IMR-90 (cell line): ENCODE measurements around the gene SYTL2. TPM values are rescaled to one million over a fixed set of nuclear protein-coding genes. Genes with fewer than 3 reads are reported as not detected.

Experiments
- ATAC-seq: fragments of 200-7000 bp; cut with Tn5 transposase; 2 replicates; pipeline ENCODE4 v1.9.1; 2020; ENCODE audit warnings: low read depth, mild to moderate bottlenecking, moderate library complexity
- BruUV-seq: library from RNA; stranded (reverse); fragments of 400-500 nt; replicated peaks from 2 replicates; lab custom pipeline; 2021; lab: Mats Ljungman, UMichigan
- CTCF ChIA-PET: fragments of 300-600 bp; formaldehyde crosslinking; extraction: SDS; loops from one replicate; lab custom pipeline; 2021; ENCODE audit warnings: antibody characterized with exemption; lab: Yijun Ruan, JAX
- POLR2A ChIA-PET: fragments of 300-600 bp; sonication (Branson Sonifier 250); formaldehyde crosslinking; loops from one replicate; lab custom pipeline; 2022; ENCODE audit warnings: antibody characterized with exemption; ENCODE audit not compliant: unreplicated experiment; lab: Charles Lee
- DNase-seq: peaks from one replicate; pipeline ENCODE4 v3.0.0; 2013
- H2AFZ ChIP-seq: replicated peaks from 2 replicates; pipeline ENCODE3; 2013; ENCODE audit warnings: low read length, mild to moderate bottlenecking; ENCODE audit not compliant: poor library complexity
- H2AK5ac ChIP-seq: 2 replicates; pipeline ENCODE4 v1.6.1; 2013; ENCODE audit warnings: low read depth, low read length, inconsistent platforms
- H2AK9ac ChIP-seq: replicated peaks from 2 replicates; pipeline ENCODE3; 2013; ENCODE audit warnings: mild to moderate bottlenecking, low read depth, low read length, moderate library complexity; ENCODE audit not compliant: poor library complexity
- H2BK120ac ChIP-seq: 2 replicates; pipeline ENCODE4 v1.6.1; 2013; ENCODE audit warnings: low read depth, low read length, inconsistent platforms
- H2BK15ac ChIP-seq: 3 replicates; pipeline ENCODE4 v1.6.1; 2013; ENCODE audit warnings: low read depth, low read length, inconsistent platforms
- H2BK20ac ChIP-seq: 2 replicates; pipeline ENCODE4 v1.6.1; 2013; ENCODE audit warnings: low read depth, mild to moderate bottlenecking, inconsistent platforms, low read length, moderate library complexity
- H2BK5ac ChIP-seq: 2 replicates; pipeline ENCODE4 v1.6.1; 2013; ENCODE audit warnings: mild to moderate bottlenecking, low read depth, low read length, inconsistent platforms; ENCODE audit not compliant: poor library complexity, severe bottlenecking
- H3K14ac ChIP-seq: replicated peaks from 2 replicates; pipeline ENCODE4 v1.6.1; 2013; ENCODE audit warnings: low read depth, low read length, inconsistent platforms
- H3K18ac ChIP-seq: 2 replicates; pipeline ENCODE4 v1.6.1; 2013; ENCODE audit warnings: low read depth, low read length, control low read depth
- H3K23ac ChIP-seq: 2 replicates; pipeline ENCODE4 v1.6.1; 2013; ENCODE audit warnings: low read depth, low read length, inconsistent platforms
- H3K27ac ChIP-seq: 2 replicates; pipeline ENCODE4 v1.5.1; 2013; ENCODE audit warnings: mild to moderate bottlenecking, control low read depth, low read length; ENCODE audit not compliant: insufficient read depth
- H3K27me3 ChIP-seq: 2 replicates; pipeline ENCODE4 v1.6.1; 2013; ENCODE audit warnings: low read length; ENCODE audit not compliant: control insufficient read depth, insufficient read depth
- H3K36me3 ChIP-seq: 2 replicates; pipeline ENCODE4 v1.6.1; 2013; ENCODE audit warnings: low read length, mixed read lengths; ENCODE audit not compliant: control insufficient read depth, insufficient read depth
- H3K4ac ChIP-seq: 2 replicates; pipeline ENCODE4 v1.6.1; 2013; ENCODE audit warnings: low read depth, low read length, inconsistent platforms
- H3K4me1 ChIP-seq: 2 replicates; pipeline ENCODE4 v1.6.1; 2013; ENCODE audit warnings: low read length, mixed read lengths; ENCODE audit not compliant: control insufficient read depth, insufficient read depth
- H3K4me2 ChIP-seq: 2 replicates; pipeline ENCODE4 v1.6.1; 2013; ENCODE audit warnings: low read depth, mild to moderate bottlenecking, control low read depth, low read length, moderate library complexity
- H3K4me3 ChIP-seq: 2 replicates; pipeline ENCODE4 v1.5.1; 2013; ENCODE audit warnings: low read depth, mild to moderate bottlenecking, control low read depth, low read length, moderate library complexity; ENCODE audit not compliant: insufficient read depth
- H3K56ac ChIP-seq: 2 replicates; pipeline ENCODE4 v1.6.1; 2013; ENCODE audit warnings: low read length, inconsistent platforms; ENCODE audit not compliant: insufficient read depth; ENCODE audit errors: extremely low read depth
- H3K79me1 ChIP-seq, 2 experiments: 2 replicates each; pipeline ENCODE4 v1.6.1; 2013; ENCODE audit warnings: low read length in 2 of 2, inconsistent platforms in 1 of 2, low read depth in 1 of 2
- H3K9ac ChIP-seq: 2 replicates; pipeline ENCODE4 v1.6.1; 2013; ENCODE audit warnings: low read depth, low read length, control low read depth
- H3K9me1 ChIP-seq: 2 replicates; pipeline ENCODE4 v1.6.1; 2013; ENCODE audit warnings: low read length, inconsistent platforms; ENCODE audit not compliant: insufficient read depth
- H3K9me3 ChIP-seq: 2 replicates; pipeline ENCODE4 v1.6.1; 2013; ENCODE audit warnings: low read length; ENCODE audit not compliant: control insufficient read depth, insufficient read depth
- H4K20me1 ChIP-seq: 2 replicates; pipeline ENCODE4 v1.6.1; 2013; ENCODE audit warnings: low read length, inconsistent platforms; ENCODE audit not compliant: insufficient read depth
- H4K5ac ChIP-seq: 2 replicates; pipeline ENCODE4 v1.6.1; 2013; ENCODE audit warnings: mild to moderate bottlenecking, low read depth, low read length, control low read depth
- H4K8ac ChIP-seq, 2 experiments: 2 replicates each; pipeline ENCODE4 v1.6.1; 2013; ENCODE audit warnings: low read depth in 2 of 2, low read length in 2 of 2, control low read depth in 1 of 2, inconsistent platforms in 1 of 2
- H4K91ac ChIP-seq: 2 replicates; pipeline ENCODE4 v1.6.1; 2013; ENCODE audit warnings: low read depth, low read length, inconsistent platforms; ENCODE audit not compliant: insufficient read depth
- BHLHE40 ChIP-seq: fragments of 150-350 bp; IDR thresholded peaks from 2 replicates; pipeline ENCODE4 v1.6.1; 2016; ENCODE audit warnings: mild to moderate bottlenecking, low read depth, low read length
- CEBPB ChIP-seq: IDR thresholded peaks from 2 replicates; pipeline ENCODE4 v1.6.1; 2012; ENCODE audit warnings: low read depth, low read length, improper control_type of control experiment
- CHD1 ChIP-seq: IDR thresholded peaks from 2 replicates; pipeline ENCODE4 v1.6.1; 2012; ENCODE audit warnings: low read depth, low read length, improper control_type of control experiment
- FOS ChIP-seq: fragments of 150-350 bp; IDR thresholded peaks from 2 replicates; pipeline ENCODE4 v1.6.1; 2016; ENCODE audit warnings: low read depth, low read length
- MAFK ChIP-seq: IDR thresholded peaks from 2 replicates; pipeline ENCODE4 v1.6.1; 2012; ENCODE audit warnings: low read depth, low read length, improper control_type of control experiment
- MAZ ChIP-seq: IDR thresholded peaks from 2 replicates; pipeline ENCODE4 v1.6.1; 2012; ENCODE audit warnings: low read depth, mild to moderate bottlenecking, low read length, improper control_type of control experiment, moderate library complexity, borderline replicate concordance
- MXI1 ChIP-seq: IDR thresholded peaks from 2 replicates; pipeline ENCODE4 v1.6.1; 2012; ENCODE audit warnings: low read depth, mild to moderate bottlenecking, low read length, moderate library complexity, borderline replicate concordance
- NFE2L2 ChIP-seq: fragments of 150-350 bp; IDR thresholded peaks from 2 replicates; pipeline ENCODE4 v1.6.1; 2016; ENCODE audit warnings: low read depth, mild to moderate bottlenecking, low read length
- POLR2A ChIP-seq: IDR thresholded peaks from 2 replicates; pipeline ENCODE4 v1.6.1; 2012; ENCODE audit warnings: mild to moderate bottlenecking, low read depth, low read length
- RCOR1 ChIP-seq: IDR thresholded peaks from 2 replicates; pipeline ENCODE4 v1.6.1; 2012; ENCODE audit warnings: mild to moderate bottlenecking, low read length, improper control_type of control experiment; ENCODE audit not compliant: insufficient replicate concordance
- RFX5 ChIP-seq: IDR thresholded peaks from 2 replicates; pipeline ENCODE4 v1.8.0; 2012; ENCODE audit warnings: low read depth, mild to moderate bottlenecking, low read length, moderate library complexity
- SMC3 ChIP-seq: fragments of 150-350 bp; IDR thresholded peaks from 2 replicates; pipeline ENCODE4 v1.6.1; 2016; ENCODE audit warnings: low read depth, mild to moderate bottlenecking, antibody characterized with exemption, low read length, moderate library complexity
- WGBS, 2 experiments: methylation state at CpG; one replicate each; pipeline versions ENCODE4 v1.1.5 to v1.1.7; 2013; ENCODE audit warnings: missing lambda C conversion rate in 2 of 2; ENCODE audit not compliant: insufficient read length in 1 of 2; ENCODE audit errors: extremely low coverage in 2 of 2; 5-methylcytosine and 5-hydroxymethylcytosine counted together
- dilution Hi-C: fragments of 300-500 bp; cut with HindIII; formaldehyde crosslinking; loops from one replicate; pipeline ENCODE4 v1.14.3; 2018; ENCODE audit warnings: low sequenced_read_pairs; ENCODE audit not compliant: unreplicated experiment
- in situ Hi-C: fragments of 300-500 bp; cut with MboI; formaldehyde crosslinking; loops from 3 replicates; pipeline ENCODE4 v1.14.3; 2019; ENCODE audit warnings: low sequenced_read_pairs, inconsistent platforms, mixed read lengths
- intact Hi-C: fragments of 100-400 bp; cut with micrococcal nuclease; formaldehyde crosslinking; loops from 2 replicates; pipeline ENCODE4 v1.10.0; 2022
- polyA plus RNA-seq, 3 experiments: library from polyadenylated mRNA; depleted of rRNA; stranded (reverse); fragments of >200 nt; gene quantifications; 2 replicates each; pipeline ENCODE4 v1.2.3, GENCODE V29; 2012; ENCODE audit warnings: low replicate concordance in 1 of 3
- total RNA-seq: library from RNA; depleted of rRNA; stranded (reverse); fragments of >200 nt; gene quantifications from 2 replicates; pipeline ENCODE4 v1.2.3, GENCODE V29; 2012
- TF ChIP-seq, protein P1 (sequence below): fragments of 150-350 bp; IDR thresholded peaks from 2 replicates; pipeline ENCODE4 v1.6.1; 2016; ENCODE audit warnings: low read depth, mild to moderate bottlenecking, low read length, moderate library complexity, borderline replicate concordance
- TF ChIP-seq, protein P2 (sequence below): conservative IDR thresholded peaks from 2 replicates; pipeline ENCODE4 v1.5.1; 2012; ENCODE audit warnings: mild to moderate bottlenecking, low read depth, low read length, improper control_type of control experiment
- TF ChIP-seq, protein P3 (sequence below): fragments of 150-350 bp; IDR thresholded peaks from 2 replicates; pipeline ENCODE4 v1.6.1; 2017; ENCODE audit warnings: mild to moderate bottlenecking, antibody characterized with exemption, low read length, low read depth

The SYTL2 gene
- total and polyA plus RNA-seq, 2 of the 4 experiments (the other 2 are of a cell fraction), result 45.2 to 70.0 TPM

DNA sequence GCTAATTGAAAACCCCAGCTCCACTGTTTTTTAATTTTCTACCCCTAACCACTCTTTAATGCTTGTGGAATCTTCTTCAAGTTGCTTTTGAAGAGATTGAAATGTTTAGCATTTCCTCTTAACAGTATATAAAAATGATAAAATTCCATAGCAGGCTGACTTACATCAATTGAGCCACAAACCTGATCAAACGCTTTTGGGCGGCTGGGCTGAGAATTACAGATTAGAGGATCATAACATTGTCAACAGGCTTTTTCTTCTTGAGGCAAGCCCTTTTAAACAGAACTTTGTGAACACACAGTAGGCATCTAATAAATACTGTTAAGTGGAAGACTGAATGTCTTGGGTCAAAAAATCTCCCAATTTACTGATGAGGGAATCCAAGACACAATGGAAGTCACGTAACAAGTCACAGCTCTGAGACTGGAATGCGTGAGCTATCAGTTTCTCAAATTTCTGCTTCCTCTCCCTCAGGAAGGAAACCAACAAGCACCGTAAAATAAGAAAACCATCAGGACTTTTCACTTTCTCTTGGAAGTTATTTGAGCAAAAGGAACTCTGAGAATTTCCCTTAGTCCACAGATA lies 75.0 kb downstream of the SYTL2 start:
- H3K4me2 ChIP-seq, result peak overlapping the region; percentile 69; the same call in 1 of the 2 replicates
- intact Hi-C loops (no loop called here), dilution Hi-C loops (no loop called here), in situ Hi-C loops (no loop called here)
- peak overlapping the region; percentile 41; the same call in 1 of the 2 replicates for H3K23ac ChIP-seq
- 40% methylated on average over 3 of the region's 5 CpGs; no CpG with 5 or more reads in 1 of the 2 experiments for WGBS, 2 experiments
- no peak overlapping the region for H4K91ac ChIP-seq
- no peaks in the 10 kb centered on the region for H3K9me3 ChIP-seq
- peak overlapping the region; percentile 9; the same call in 1 of the 2 replicates for H3K27ac ChIP-seq
- peaks cover 4% of the 10 kb centered on the region; the same call in 1 of the 2 replicates for H3K4me1 ChIP-seq
- H2BK15ac ChIP-seq, result 0 out of 3 replicates have a peak overlapping the region, but pooled peaks have one; percentile 70
- H2AK5ac ChIP-seq, result no peak overlapping the region
- peaks cover 7% of the 10 kb centered on the region for H3K9me1 ChIP-seq
- POLR2A ChIA-PET, result no interaction called here
- peak overlapping the region; percentile 91 for H4K5ac ChIP-seq
- peaks cover 4% of the 10 kb centered on the region; the same call in 1 of the 2 replicates for H3K36me3 ChIP-seq
- peak overlapping the region; percentile 57 for H2BK5ac ChIP-seq
- peak overlapping the region; percentile 2; the same call in 1 of the 2 replicates for H2BK120ac ChIP-seq
- no peaks in the 10 kb centered on the region for H3K79me1 ChIP-seq
- H4K8ac ChIP-seq, result peak overlapping the region in 1 of 2 experiments; percentile 8; a peak in 1 of 4 replicates
- ATAC-seq (peak; percentile 38; the same call in 1 of the 2 replicates), DNase-seq (no peak)
- no peak overlapping the region for H2AFZ ChIP-seq
- no peak overlapping the region for H3K9ac ChIP-seq
- no TSS peak for BruUV-seq
- no peak overlapping the region for H2AK9ac ChIP-seq
- no peak overlapping the region for H3K4ac ChIP-seq
- no peak overlapping the region for H3K56ac ChIP-seq
- no peak overlapping the region for H2BK20ac ChIP-seq
- H3K14ac ChIP-seq, result no peak overlapping the region
- H3K18ac ChIP-seq, result peak overlapping the region; percentile 77
- no peaks in the 10 kb centered on the region for H4K20me1 ChIP-seq
- no peaks in the 10 kb centered on the region for H3K27me3 ChIP-seq
- H3K4me3 ChIP-seq, result no peak overlapping the region
- CTCF ChIA-PET, result interaction anchor here (1.5 kb wide), 1 partner anchor 39 kb away, joined by 3 read pairs; no protein-coding TSS in a partner anchor
- no peak for TF ChIP-seq RFX5
- no peak for TF ChIP-seq NFE2L2
- TF ChIP-seq, protein P1, sequence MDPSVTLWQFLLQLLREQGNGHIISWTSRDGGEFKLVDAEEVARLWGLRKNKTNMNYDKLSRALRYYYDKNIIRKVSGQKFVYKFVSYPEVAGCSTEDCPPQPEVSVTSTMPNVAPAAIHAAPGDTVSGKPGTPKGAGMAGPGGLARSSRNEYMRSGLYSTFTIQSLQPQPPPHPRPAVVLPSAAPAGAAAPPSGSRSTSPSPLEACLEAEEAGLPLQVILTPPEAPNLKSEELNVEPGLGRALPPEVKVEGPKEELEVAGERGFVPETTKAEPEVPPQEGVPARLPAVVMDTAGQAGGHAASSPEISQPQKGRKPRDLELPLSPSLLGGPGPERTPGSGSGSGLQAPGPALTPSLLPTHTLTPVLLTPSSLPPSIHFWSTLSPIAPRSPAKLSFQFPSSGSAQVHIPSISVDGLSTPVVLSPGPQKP, result no peak
- TF ChIP-seq, protein P2, sequence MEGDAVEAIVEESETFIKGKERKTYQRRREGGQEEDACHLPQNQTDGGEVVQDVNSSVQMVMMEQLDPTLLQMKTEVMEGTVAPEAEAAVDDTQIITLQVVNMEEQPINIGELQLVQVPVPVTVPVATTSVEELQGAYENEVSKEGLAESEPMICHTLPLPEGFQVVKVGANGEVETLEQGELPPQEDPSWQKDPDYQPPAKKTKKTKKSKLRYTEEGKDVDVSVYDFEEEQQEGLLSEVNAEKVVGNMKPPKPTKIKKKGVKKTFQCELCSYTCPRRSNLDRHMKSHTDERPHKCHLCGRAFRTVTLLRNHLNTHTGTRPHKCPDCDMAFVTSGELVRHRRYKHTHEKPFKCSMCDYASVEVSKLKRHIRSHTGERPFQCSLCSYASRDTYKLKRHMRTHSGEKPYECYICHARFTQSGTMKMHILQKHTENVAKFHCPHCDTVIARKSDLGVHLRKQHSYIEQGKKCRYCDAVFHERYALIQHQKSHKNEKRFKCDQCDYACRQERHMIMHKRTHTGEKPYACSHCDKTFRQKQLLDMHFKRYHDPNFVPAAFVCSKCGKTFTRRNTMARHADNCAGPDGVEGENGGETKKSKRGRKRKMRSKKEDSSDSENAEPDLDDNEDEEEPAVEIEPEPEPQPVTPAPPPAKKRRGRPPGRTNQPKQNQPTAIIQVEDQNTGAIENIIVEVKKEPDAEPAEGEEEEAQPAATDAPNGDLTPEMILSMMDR, result no peak
- no peak for TF ChIP-seq FOS
- TF ChIP-seq RCOR1, result no peak
- no peak for TF ChIP-seq CEBPB
- TF ChIP-seq SMC3, result no peak
- TF ChIP-seq POLR2A, result no peak
- no peak for TF ChIP-seq BHLHE40
- no peak for TF ChIP-seq CHD1
- TF ChIP-seq MAZ, result no peak
- no peak for TF ChIP-seq MAFK
- TF ChIP-seq, protein P3, sequence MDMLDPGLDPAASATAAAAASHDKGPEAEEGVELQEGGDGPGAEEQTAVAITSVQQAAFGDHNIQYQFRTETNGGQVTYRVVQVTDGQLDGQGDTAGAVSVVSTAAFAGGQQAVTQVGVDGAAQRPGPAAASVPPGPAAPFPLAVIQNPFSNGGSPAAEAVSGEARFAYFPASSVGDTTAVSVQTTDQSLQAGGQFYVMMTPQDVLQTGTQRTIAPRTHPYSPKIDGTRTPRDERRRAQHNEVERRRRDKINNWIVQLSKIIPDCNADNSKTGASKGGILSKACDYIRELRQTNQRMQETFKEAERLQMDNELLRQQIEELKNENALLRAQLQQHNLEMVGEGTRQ, result no peak
- no peak for TF ChIP-seq MXI1
